Panc1 (cell line): ENCODE data around the gene ALKAL2. TPM values are rescaled to one million over a fixed set of nuclear protein-coding genes. Genes with fewer than 3 reads are reported as not detected.
"Not testable (repeated sequence)": the region's sequence is repeated elsewhere in the genome, so short reads cannot be mapped to it uniquely, and the experiment has no call there.

Source experiments
- ATAC-seq: fragments of 200-7000 bp; cut with Tn5 transposase; 2 replicates; pipeline ENCODE4 v1.9.1; 2020; ENCODE audit warnings: mild to moderate bottlenecking, moderate library complexity
- Bru-seq: library from RNA; stranded (reverse); fragments of 400-500 nt; gene quantifications from one replicate; lab custom pipeline; 2021; lab: Mats Ljungman, UMichigan
- BruChase-seq, 2 experiments: library from RNA; stranded (reverse); fragments of 400-500 nt; gene quantifications; one replicate each; lab custom pipeline; 2021; lab: Mats Ljungman, UMichigan
- BruUV-seq: library from RNA; stranded (reverse); fragments of 400-500 nt; replicated peaks from 2 replicates; lab custom pipeline; 2021; lab: Mats Ljungman, UMichigan
- CTCF ChIA-PET: fragments of 300-600 bp; sonication (Branson Sonifier 250); formaldehyde crosslinking; loops from one replicate; lab custom pipeline; 2022; ENCODE audit warnings: antibody characterized with exemption; lab: Charles Lee
- POLR2A ChIA-PET: fragments of 300-600 bp; sonication (Branson Sonifier 250); formaldehyde crosslinking; loops from one replicate; lab custom pipeline; 2022; ENCODE audit warnings: antibody characterized with exemption; lab: Charles Lee
- DNase-seq: peaks from one replicate; pipeline ENCODE4 v3.0.0-alpha.2; 2010; ENCODE audit warnings: low read depth, low spot score
- H3K27ac ChIP-seq: 2 replicates; pipeline ENCODE4 v1.5.1; 2011; ENCODE audit warnings: mild to moderate bottlenecking, low read length, inconsistent platforms
- H3K27me3 ChIP-seq: fragments of 200-500 bp; sonication (Bioruptor generic); 2 replicates; pipeline ENCODE4 v1.6.0; 2014; ENCODE audit warnings: low read length, inconsistent platforms; ENCODE audit not compliant: control insufficient read depth, insufficient read depth
- H3K36me3 ChIP-seq: fragments of 200-500 bp; sonication (Bioruptor generic); 2 replicates; pipeline ENCODE4 v1.5.1; 2014; ENCODE audit warnings: inconsistent platforms, mild to moderate bottlenecking, low read length, moderate library complexity; ENCODE audit not compliant: control insufficient read depth, insufficient read depth
- H3K4me1 ChIP-seq: 2 replicates; pipeline ENCODE4 v1.5.1; 2011; ENCODE audit warnings: inconsistent platforms, mild to moderate bottlenecking, low read length, moderate library complexity; ENCODE audit not compliant: control insufficient read depth, insufficient read depth
- H3K4me3 ChIP-seq, 2 experiments: 2 replicates each; pipeline ENCODE4 v1.5.1; 2011 to 2012; ENCODE audit warnings: low read depth in 2 of 2, low read length in 2 of 2, mild to moderate bottlenecking in 2 of 2, inconsistent platforms in 1 of 2, moderate library complexity in 1 of 2
- H3K9me3 ChIP-seq: fragments of 200-500 bp; sonication (Bioruptor generic); 2 replicates; pipeline ENCODE4 v1.5.1; 2014; ENCODE audit warnings: low read depth, mild to moderate bottlenecking, inconsistent platforms, low read length, moderate library complexity; ENCODE audit not compliant: control insufficient read depth, insufficient read depth
- POLR2AphosphoS5 ChIP-seq: IDR thresholded peaks from 2 replicates; pipeline ENCODE4 v1.6.1; 2012; ENCODE audit warnings: mild to moderate bottlenecking, low read depth, low read length, moderate library complexity
- REST ChIP-seq, 2 experiments: IDR thresholded peaks; 2 replicates each; pipeline ENCODE4 v1.6.1; 2011 to 2012; ENCODE audit warnings: low read depth in 2 of 2, control low read depth in 1 of 2, low read length in 1 of 2, mild to moderate bottlenecking in 1 of 2, moderate library complexity in 1 of 2; ENCODE audit not compliant: insufficient read depth in 1 of 2
- SIN3A ChIP-seq: IDR thresholded peaks from 2 replicates; pipeline ENCODE4 v1.6.1; 2012; ENCODE audit warnings: low read depth, mild to moderate bottlenecking, low read length, moderate library complexity, borderline replicate concordance; ENCODE audit not compliant: insufficient read depth
- TCF7L2 ChIP-seq: IDR thresholded peaks from 2 replicates; pipeline ENCODE4 v1.6.1; 2011; ENCODE audit warnings: mild to moderate bottlenecking, low read depth, low read length, inconsistent platforms
- in situ Hi-C: cut with HindIII; loops from 2 replicates; pipeline ENCODE4 v1.10.0; 2016; ENCODE audit warnings: low sequenced_read_pairs, low pct_unique_long_range_greater_than_20kb
- intact Hi-C: fragments of 100-400 bp; cut with micrococcal nuclease; formaldehyde crosslinking; loops from one replicate; pipeline ENCODE4 v1.10.0; 2022; ENCODE audit not compliant: unreplicated experiment
- long read RNA-seq: library from polyadenylated mRNA; unstranded; transcript quantifications from one replicate; pipeline ENCODE4 v2.0.0, GENCODE V29; 2021; ENCODE audit not compliant: unreplicated experiment
- polyA plus RNA-seq: library from polyadenylated mRNA; unstranded; fragments of >200 nt; gene quantifications from one replicate; pipeline ENCODE4 v1.2.1, GENCODE V29; 2012; ENCODE audit warnings: missing spikeins; ENCODE audit not compliant: insufficient read length
- total RNA-seq: library from RNA; stranded (reverse); gene quantifications from one replicate; pipeline ENCODE4 v1.2.1, GENCODE V29; 2021; ENCODE audit not compliant: unreplicated experiment
- TF ChIP-seq, protein P1 (sequence below): fragments of 450-650 bp; IDR thresholded peaks from 2 replicates; pipeline ENCODE4 v1.5.1; 2017; ENCODE audit warnings: mild to moderate bottlenecking

Gene ALKAL2, protein sequence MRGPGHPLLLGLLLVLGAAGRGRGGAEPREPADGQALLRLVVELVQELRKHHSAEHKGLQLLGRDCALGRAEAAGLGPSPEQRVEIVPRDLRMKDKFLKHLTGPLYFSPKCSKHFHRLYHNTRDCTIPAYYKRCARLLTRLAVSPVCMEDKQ
- total RNA-seq (not detected), Bru-seq, nascent RNA (not detected), BruChase-seq, experiment 1, labeled RNA remaining after a 2-hour chase (not detected), BruChase-seq, experiment 2, labeled RNA remaining after a 6-hour chase (not detected)
- not detected for polyA plus RNA-seq
- long read RNA-seq: 0 reads

GRCh38 chr2:287911-288757 lies at the start of gene ALKAL2:
ALKAL2 (minus strand) TSS chr2:288091; CDS start chr2:287835, 256 bp downstream.
- H3K36me3 ChIP-seq: no peaks in the 10 kb centered on the region
- TF ChIP-seq SIN3A (no peak), REST (IDR thresholded peaks at IDR 0.05; ENCODE audit: insufficient read depth in 1 of 2, low read depth in 2 of 2, low read length in 1 of 2) (no peak), TCF7L2 (no peak), POLR2AphosphoS5 (no peak)
- TF ChIP-seq, protein P1, sequence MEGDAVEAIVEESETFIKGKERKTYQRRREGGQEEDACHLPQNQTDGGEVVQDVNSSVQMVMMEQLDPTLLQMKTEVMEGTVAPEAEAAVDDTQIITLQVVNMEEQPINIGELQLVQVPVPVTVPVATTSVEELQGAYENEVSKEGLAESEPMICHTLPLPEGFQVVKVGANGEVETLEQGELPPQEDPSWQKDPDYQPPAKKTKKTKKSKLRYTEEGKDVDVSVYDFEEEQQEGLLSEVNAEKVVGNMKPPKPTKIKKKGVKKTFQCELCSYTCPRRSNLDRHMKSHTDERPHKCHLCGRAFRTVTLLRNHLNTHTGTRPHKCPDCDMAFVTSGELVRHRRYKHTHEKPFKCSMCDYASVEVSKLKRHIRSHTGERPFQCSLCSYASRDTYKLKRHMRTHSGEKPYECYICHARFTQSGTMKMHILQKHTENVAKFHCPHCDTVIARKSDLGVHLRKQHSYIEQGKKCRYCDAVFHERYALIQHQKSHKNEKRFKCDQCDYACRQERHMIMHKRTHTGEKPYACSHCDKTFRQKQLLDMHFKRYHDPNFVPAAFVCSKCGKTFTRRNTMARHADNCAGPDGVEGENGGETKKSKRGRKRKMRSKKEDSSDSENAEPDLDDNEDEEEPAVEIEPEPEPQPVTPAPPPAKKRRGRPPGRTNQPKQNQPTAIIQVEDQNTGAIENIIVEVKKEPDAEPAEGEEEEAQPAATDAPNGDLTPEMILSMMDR: no peak
- H3K27me3 ChIP-seq: peaks cover 16% of the 10 kb centered on the region
- H3K9me3 ChIP-seq: no peaks in the 10 kb centered on the region
- ChIA-PET CTCF (interaction anchor here (0.7 kb wide), 1 partner anchor 78 kb away, joined by 9 read pairs; no protein-coding TSS in a partner anchor), POLR2A (interaction anchor here (0.7 kb wide), 2 partner anchors 216 to 346 kb away, joined by 3 to 4 read pairs; no protein-coding TSS in a partner anchor)
- BruUV-seq: no TSS peak
- ATAC-seq (peak; percentile 39; the same call in 1 of the 2 replicates), DNase-seq (no peak)
- in situ Hi-C loops (no loop called here), intact Hi-C loops (no loop called here)
- peak within 1 kb of the TSS in 1 of 2 experiments; percentile 11; a peak in 2 of 4 replicates for H3K4me3 ChIP-seq
- no peak within 1 kb of the TSS for H3K27ac ChIP-seq
- no peaks in the 10 kb centered on the region; the same call in none of the 2 replicates for H3K4me1 ChIP-seq

DNA sequence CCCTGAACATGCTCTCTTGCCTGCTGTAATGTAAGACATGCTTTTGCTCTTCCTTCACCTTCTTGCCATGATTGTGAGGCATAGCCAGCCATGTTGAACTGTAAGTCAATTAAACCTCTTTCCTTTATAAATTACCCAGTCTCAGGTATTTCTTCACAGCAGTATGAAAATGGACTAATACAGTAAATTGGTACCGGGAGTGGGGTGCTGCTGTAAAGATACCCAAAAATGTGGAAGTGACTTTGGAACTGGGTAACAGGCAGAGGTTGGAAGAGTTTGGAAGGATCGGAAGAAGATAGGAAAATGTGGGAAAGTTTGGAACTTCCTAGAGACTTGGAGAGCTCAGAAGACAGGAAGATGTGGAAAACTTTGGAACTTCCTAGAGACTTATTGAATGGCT lies 49.1 kb upstream of the ALKAL2 start:
- intact Hi-C loops, CTCF ChIA-PET, POLR2A ChIA-PET, H3K36me3 ChIP-seq, BruUV-seq, DNase-seq, H3K9me3 ChIP-seq, H3K4me1 ChIP-seq, ATAC-seq, H3K27ac ChIP-seq, H3K27me3 ChIP-seq, H3K4me3 ChIP-seq, in situ Hi-C loops: not testable (repeated sequence)
